Measurements from ENCODE around the gene C6orf47. TPM values are rescaled to one million over a fixed set of nuclear protein-coding genes. Genes with fewer than 3 reads are reported as not detected.

C6orf47 gene
- total and polyA plus RNA-seq, 2 of the 13 experiments (the other 11 are each of a cell fraction or from before 2014, with no cell fraction given), result 1.7 to 18.1 TPM

DNA sequence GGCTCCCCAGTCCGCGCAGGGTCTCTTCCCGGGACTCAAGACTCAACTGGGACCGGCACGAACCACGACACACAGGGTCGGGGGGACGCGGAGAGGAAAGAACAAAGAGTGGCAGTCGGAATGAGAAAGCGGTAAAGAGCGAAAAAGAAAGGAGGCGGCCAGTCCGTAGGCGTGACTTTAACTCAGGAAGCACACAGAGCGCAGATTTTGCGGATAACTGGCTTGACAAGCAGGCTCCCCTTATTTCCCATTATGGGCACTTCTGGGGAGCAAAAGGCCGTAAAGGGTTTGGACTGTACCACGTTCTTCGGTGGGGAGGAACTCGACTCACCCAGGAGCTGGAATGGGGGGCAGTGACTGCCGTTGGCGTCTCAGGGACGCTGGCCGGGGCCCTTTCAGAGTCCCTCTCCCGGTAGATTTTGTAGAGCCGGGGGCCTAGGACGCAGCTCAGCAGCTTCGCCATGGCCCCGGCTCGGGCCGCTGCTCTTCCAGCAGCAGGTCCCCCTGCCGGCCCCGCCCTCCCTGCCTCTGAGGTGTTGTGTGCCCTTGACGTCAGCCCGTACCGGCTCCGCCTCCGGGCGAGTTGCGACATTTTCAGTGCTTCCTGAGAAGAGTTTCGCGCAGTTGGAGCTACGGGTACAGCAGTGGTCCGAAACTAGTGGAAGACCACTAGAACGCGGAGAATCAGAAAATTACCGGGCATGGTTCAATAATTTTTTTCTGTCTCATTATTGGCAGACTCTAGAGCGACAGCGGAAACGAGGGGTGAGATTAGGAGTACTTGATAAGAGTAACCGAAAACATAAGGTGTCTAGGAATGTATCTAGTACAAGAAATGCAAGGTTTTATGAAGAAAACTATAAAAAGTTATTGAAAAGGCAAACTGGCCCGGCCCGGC is 42.5 kb upstream of the C6orf47 start, which contains the start of gene ABHD16A (continued):
- TF ChIP-seq ZFYVE20 (CRISPR knock-in tag; IDR thresholded peaks at IDR 0.05; ENCODE audit: borderline replicate concordance, low read depth), result no peak
- 0 out of 2 replicates have a peak, but pooled peaks have one; percentile 48 for TF ChIP-seq ZNF75D (CRISPR knock-in tag; IDR thresholded peaks at IDR 0.05; ENCODE audit: borderline replicate concordance)
- TF ChIP-seq CENPX (CRISPR knock-in tag; IDR thresholded peaks at IDR 0.05), result no peak
- TF ChIP-seq CHD4 (IDR thresholded peaks at IDR 0.05; ENCODE audit: borderline replicate concordance, low read length), result no peak
- TF ChIP-seq ARID4A (CRISPR knock-in tag; IDR thresholded peaks at IDR 0.05; ENCODE audit: borderline replicate concordance), result peak; percentile 92
- peak; percentile 18; the same call in 1 of the 2 replicates for TF ChIP-seq AHR (CRISPR knock-in tag; IDR thresholded peaks at IDR 0.05)
- TF ChIP-seq AKNA (CRISPR knock-in tag; IDR thresholded peaks at IDR 0.05; ENCODE audit: borderline replicate concordance), result no peak
- TF ChIP-seq FOXP4 (CRISPR knock-in tag; IDR thresholded peaks at IDR 0.05), result peak; percentile 58
- no peak for TF ChIP-seq DZIP1 (CRISPR knock-in tag; IDR thresholded peaks at IDR 0.05)
- TF ChIP-seq MXI1 (IDR thresholded peaks at IDR 0.05; ENCODE audit: borderline replicate concordance, low read depth, low read length), result peak; percentile 90; the same call in 1 of the 3 replicates
- TF ChIP-seq NKX3-1 (CRISPR knock-in tag; IDR thresholded peaks at IDR 0.05), result no peak
- TF ChIP-seq ZNF337 (CRISPR knock-in tag; IDR thresholded peaks at IDR 0.05; ENCODE audit: borderline replicate concordance, low read depth), result no peak

Measured in HepG2 (cell line).